Renal cortex interstitium (tissue), 15 donors: ENCODE results near the gene SMIM8. TPM values are rescaled to one million over a fixed set of nuclear protein-coding genes. Genes with fewer than 3 reads are reported as not detected.
A peak's percentile ranks its signal among the peaks of the same experiment; 100 is the strongest.
"Not testable (repeated sequence)": the region's sequence is repeated elsewhere in the genome, so short reads cannot be mapped to it uniquely, and the experiment has no call there.

Experiments
- DNase-seq, 11 donors: peaks; one replicate each; pipeline ENCODE4 v3.0.0-alpha.2; 2013; ENCODE audit warnings: low read depth in 9 of 11, low spot score in 4 of 11; ENCODE audit errors: extremely low read depth in 1 of 11
- long read RNA-seq, 16 experiments: transcript quantifications; one replicate each; lab custom pipeline, GENCODE V29; 2026
- polyA plus RNA-seq, 3 donors: library from polyadenylated mRNA; unstranded; fragments of 120-200 nt; gene quantifications; one replicate each; pipeline ENCODE4 v1.2.1, GENCODE V29; 2013; ENCODE audit not compliant: insufficient read length in 3 of 3

SMIM8 gene
- 10 to 100 TPM; 16.3 to 22.6 (median 20.9) TPM for polyA plus RNA-seq
- long read RNA-seq, donor 1, partial matches to known transcripts, result 0 of 3 reads
- long read RNA-seq, donor 1, other reads (novel, unspliced or antisense), result 0 of 3 reads
- long read RNA-seq, donor 2, transcript SMIM8-201 (3 exons, 2,405 nt), result major isoform, 6 of 7 reads
- long read RNA-seq, donor 2, partial matches to known transcripts, result 0 of 7 reads
- long read RNA-seq, donor 2, other reads (novel, unspliced or antisense), result 0 of 7 reads
- long read RNA-seq, donor 3, transcript SMIM8-201 (3 exons, 2,405 nt), result major isoform, 17 of 17 reads
- long read RNA-seq, donor 3, partial matches to known transcripts, result 0 of 17 reads
- long read RNA-seq, donor 3, other reads (novel, unspliced or antisense), result 0 of 17 reads
- long read RNA-seq, donor 4, transcript SMIM8-201 (3 exons, 2,405 nt), result major isoform, 12 of 18 reads
- long read RNA-seq, donor 4, partial matches to known transcripts, result 6 of 18 reads
- long read RNA-seq, donor 4, other reads (novel, unspliced or antisense), result 0 of 18 reads
- long read RNA-seq, donor 5, result 0 reads
- long read RNA-seq, donor 6, transcript SMIM8-201 (3 exons, 2,405 nt), result major isoform, 5 of 7 reads
- long read RNA-seq, donor 6, partial matches to known transcripts, result 0 of 7 reads
- long read RNA-seq, donor 6, other reads (novel, unspliced or antisense), result 0 of 7 reads
- long read RNA-seq, donor 7, transcript SMIM8-201 (3 exons, 2,405 nt), result major isoform, 11 of 24 reads
- long read RNA-seq, donor 7, partial matches to known transcripts, result 13 of 24 reads
- long read RNA-seq, donor 7, other reads (novel, unspliced or antisense), result 0 of 24 reads
- long read RNA-seq, donor 8, result 0 reads
- long read RNA-seq, donor 9, transcript SMIM8-201 (3 exons, 2,405 nt), result major isoform, 7 of 12 reads
- long read RNA-seq, donor 9, partial matches to known transcripts, result 5 of 12 reads
- long read RNA-seq, donor 9, other reads (novel, unspliced or antisense), result 0 of 12 reads
- long read RNA-seq, donor 10, transcript SMIM8-201 (3 exons, 2,405 nt), result major isoform, 10 of 10 reads
- long read RNA-seq, donor 10, partial matches to known transcripts, result 0 of 10 reads
- long read RNA-seq, donor 10, other reads (novel, unspliced or antisense), result 0 of 10 reads
- long read RNA-seq, donor 11, partial matches to known transcripts, result 0 of 3 reads
- long read RNA-seq, donor 11, other reads (novel, unspliced or antisense), result 0 of 3 reads
- long read RNA-seq, donor 12, partial matches to known transcripts, result 0 of 1 reads
- long read RNA-seq, donor 12, other reads (novel, unspliced or antisense), result 0 of 1 reads
- long read RNA-seq, donor 13, result 0 reads
- long read RNA-seq, donor 14, partial matches to known transcripts, result 0 of 4 reads
- long read RNA-seq, donor 14, other reads (novel, unspliced or antisense), result 0 of 4 reads
- long read RNA-seq, donor 15, partial matches to known transcripts, result 0 of 4 reads
- long read RNA-seq, donor 15, other reads (novel, unspliced or antisense), result 0 of 4 reads
- long read RNA-seq, donor 16, transcript SMIM8-201 (3 exons, 2,405 nt), result major isoform, 21 of 46 reads
- long read RNA-seq, donor 16, partial matches to known transcripts, result 23 of 46 reads
- long read RNA-seq, donor 16, other reads (novel, unspliced or antisense), result 0 of 46 reads

GRCh38 chr6:87322304-87323212, at the start of gene SMIM8:
Gene SMIM8 (plus strand): TSS chr6:87322588. CDS start chr6:87337032, 14,444 bp downstream.
- peak; percentile 54 to 79 (median 70) for DNase-seq

- no peak for DNase-seq
Observed at GRCh38 chr6:87274660-87275274, 47.6 kb upstream of the SMIM8 start.

GRCh38 chr6:87276624-87277023, 45.8 kb upstream of the SMIM8 start:
- DNase-seq, result no peak

- no peak for DNase-seq
Observed at GRCh38 chr6:87277123-87277522, 45.3 kb upstream of the SMIM8 start.

GRCh38 chr6:87279196-87279595, 43.2 kb upstream of the SMIM8 start:
- peak in 1 of 11 donors; percentile 5 for DNase-seq

GRCh38 chr6:87281426-87281825, 41.0 kb upstream of the SMIM8 start:
- DNase-seq, result no peak

GRCh38 chr6:87282743-87283142, 39.6 kb upstream of the SMIM8 start:
- DNase-seq, result no peak

- no peak for DNase-seq
Observed at GRCh38 chr6:87283461-87283860, 38.9 kb upstream of the SMIM8 start.

- DNase-seq, result no peak
Observed at GRCh38 chr6:87287251-87287650, 35.1 kb upstream of the SMIM8 start.

GRCh38 chr6:87289571-87289970, 32.8 kb upstream of the SMIM8 start:
- DNase-seq, result no peak

- DNase-seq, result no peak
Observed at GRCh38 chr6:87291883-87292282, 30.5 kb upstream of the SMIM8 start.

- no peak for DNase-seq
Observed at GRCh38 chr6:87293526-87293925, 28.9 kb upstream of the SMIM8 start.

GRCh38 chr6:87297119-87297518, 25.3 kb upstream of the SMIM8 start:
- DNase-seq, result no peak

- DNase-seq, result not testable (repeated sequence)
Observed at GRCh38 chr6:87301277-87301676, 21.1 kb upstream of the SMIM8 start.

- DNase-seq, result no peak
Observed at GRCh38 chr6:87308970-87309369, 13.4 kb upstream of the SMIM8 start.

GRCh38 chr6:87312860-87313259, 9.5 kb upstream of the SMIM8 start:
- DNase-seq, result no peak

- DNase-seq, result no peak
Observed at GRCh38 chr6:87315071-87315470, 7.3 kb upstream of the SMIM8 start.
